Fibroblast of lung (primary cell): ENCODE data around the gene IGF2. TPM values are rescaled to one million over a fixed set of nuclear protein-coding genes. Genes with fewer than 3 reads are reported as not detected.

Experiments
- DNase-seq, 2 donors: peaks; one replicate each; pipeline versions ENCODE4 v3.0.0 to v3.0.0-alpha.2; 2010; ENCODE audit warnings: low read depth in 2 of 2
- H2AFZ ChIP-seq: 2 replicates; pipeline ENCODE4 v1.5.1; 2012; ENCODE audit warnings: low read length, control low read depth, inconsistent platforms
- H3K27ac ChIP-seq: 2 replicates; pipeline ENCODE4 v1.5.1; 2011; ENCODE audit warnings: low read length, control low read depth; ENCODE audit not compliant: insufficient read depth
- H3K27me3 ChIP-seq: 2 replicates; pipeline ENCODE4 v1.5.1; 2011; ENCODE audit warnings: mild to moderate bottlenecking, low read length; ENCODE audit not compliant: control insufficient read depth, insufficient read depth
- H3K36me3 ChIP-seq: 2 replicates; pipeline ENCODE4 v1.5.1; 2011; ENCODE audit warnings: low read length; ENCODE audit not compliant: control insufficient read depth, insufficient read depth
- H3K4me1 ChIP-seq: 2 replicates; pipeline ENCODE4 v1.5.1; 2011; ENCODE audit warnings: low read length; ENCODE audit not compliant: control insufficient read depth, insufficient read depth; ENCODE audit errors: extremely low read depth
- H3K4me2 ChIP-seq: 2 replicates; pipeline ENCODE4 v1.5.1; 2011; ENCODE audit warnings: low read length, control low read depth; ENCODE audit not compliant: insufficient read depth; ENCODE audit errors: extremely low read depth
- H3K4me3 ChIP-seq, 4 experiments: fragments of 200-600 bp in 1 of 4; sonication (generic) in 1 of 4; replicated peaks in 1 of 4; 2 replicates each; pipeline ENCODE4 v1.5.1; 2011 to 2016; ENCODE audit warnings: low read length in 4 of 4, low read depth in 3 of 4, mild to moderate bottlenecking in 3 of 4, control low read depth in 2 of 4, inconsistent platforms in 1 of 4, mixed read lengths in 1 of 4; ENCODE audit not compliant: insufficient read depth in 1 of 4; ENCODE audit errors: control extremely low read depth in 1 of 4
- H3K79me2 ChIP-seq: 2 replicates; pipeline ENCODE4 v1.5.1; 2012; ENCODE audit warnings: mild to moderate bottlenecking, low read length, inconsistent platforms; ENCODE audit not compliant: control insufficient read depth, insufficient read depth
- H3K9ac ChIP-seq: 2 replicates; pipeline ENCODE4 v1.5.1; 2011; ENCODE audit warnings: mild to moderate bottlenecking, low read length, control low read depth; ENCODE audit not compliant: insufficient read depth
- H3K9me3 ChIP-seq: 2 replicates; pipeline ENCODE4 v1.5.1; 2012; ENCODE audit warnings: low read depth, low read length; ENCODE audit not compliant: control insufficient read depth, insufficient read depth
- H4K20me1 ChIP-seq: 2 replicates; pipeline ENCODE4 v1.5.1; 2011; ENCODE audit warnings: low read length; ENCODE audit not compliant: control insufficient read depth, insufficient read depth; ENCODE audit errors: extremely low read depth
- CTCF ChIP-seq, 2 donors: IDR thresholded peaks in 1 of 2; conservative IDR thresholded peaks in 1 of 2; 1 replicate in 1 of 2; 2 replicates in 1 of 2; pipeline ENCODE4 v1.5.1; 2011 to 2012; ENCODE audit warnings: low read length in 2 of 2, control low read depth in 1 of 2, inconsistent platforms in 1 of 2, low read depth in 1 of 2, mild to moderate bottlenecking in 1 of 2
- EZH2 ChIP-seq: IDR thresholded peaks from 2 replicates; pipeline ENCODE4 v1.5.1; 2012; ENCODE audit warnings: low read length, control low read depth, mild to moderate bottlenecking; ENCODE audit errors: missing control alignments
- polyA plus RNA-seq, 2 donors: library from polyadenylated mRNA; depleted of rRNA in 1 of 2; stranded (reverse) in 1 of 2; unstranded in 1 of 2; fragments of >200 nt; gene quantifications; 2 replicates each; pipeline ENCODE4 v1.2.1, GENCODE V29; 2011 to 2012; ENCODE audit warnings: missing spikeins in 1 of 2
- total RNA-seq: library from RNA; depleted of rRNA; stranded (reverse); fragments of >200 nt; gene quantifications from 2 replicates; pipeline ENCODE4 v1.2.1, GENCODE V29; 2014

Gene IGF2
- total and polyA plus RNA-seq, 2 donors (not counting 1 experiment from before 2014, with no cell fraction given) = 0.08 to 0.17 TPM

- no peak overlapping the region for H3K4me3 ChIP-seq
- H3K4me1 ChIP-seq = peaks cover 12% of the 10 kb centered on the region
- TF ChIP-seq CTCF (conservative IDR thresholded peaks at IDR 0.05 in 1 of 2, IDR thresholded peaks at IDR 0.05 in 1 of 2; ENCODE audit: low read depth in 1 of 2, low read length in 2 of 2) (no peak), EZH2 (no peak)
Observed at GRCh38 chr11:2096919-2097301, 42.3 kb downstream of the IGF2 start.

GRCh38 chr11:2096011-2096918 is 42.9 kb downstream of the IGF2 start:
- H3K27ac ChIP-seq = peak overlapping the region; percentile 61
- H3K36me3 ChIP-seq = no peaks in the 10 kb centered on the region
- H3K4me2 ChIP-seq = no peak overlapping the region
- no peaks in the 10 kb centered on the region for H3K79me2 ChIP-seq
- H3K27me3 ChIP-seq = no peaks in the 10 kb centered on the region
- no peaks in the 10 kb centered on the region for H4K20me1 ChIP-seq
- peak overlapping the region; percentile 17 for H2AFZ ChIP-seq
- peak; percentile 14 to 73 for DNase-seq
- H3K4me3 ChIP-seq = no peak overlapping the region
- peak overlapping the region; percentile 30 for H3K9ac ChIP-seq
- H3K4me1 ChIP-seq = peaks cover 12% of the 10 kb centered on the region
- TF ChIP-seq EZH2 = no peak
- TF ChIP-seq CTCF (conservative IDR thresholded peaks at IDR 0.05 in 1 of 2, IDR thresholded peaks at IDR 0.05 in 1 of 2; ENCODE audit: low read depth in 1 of 2, low read length in 2 of 2) = no peak
- no peaks in the 10 kb centered on the region for H3K9me3 ChIP-seq

More at GRCh38 chr11:2096919-2097301, 42.3 kb downstream of the IGF2 start:
- DNase-seq = no peak
- Histone ChIP-seq H2AFZ (peak overlapping the region; percentile 67), H3K27me3 (no peaks in the 10 kb centered on the region), H3K9ac (peak overlapping the region; percentile 46), H3K4me2 (peak overlapping the region; percentile 71), H3K79me2 (no peaks in the 10 kb centered on the region), H3K36me3 (no peaks in the 10 kb centered on the region), H3K9me3 (no peaks in the 10 kb centered on the region), H4K20me1 (no peaks in the 10 kb centered on the region), H3K27ac (peak overlapping the region; percentile 61)

- no peak overlapping the region for H3K4me3 ChIP-seq
- DNase-seq = no peak
- no peaks in the 10 kb centered on the region for H4K20me1 ChIP-seq
- H3K79me2 ChIP-seq = no peaks in the 10 kb centered on the region
- TF ChIP-seq EZH2 (no peak), CTCF (conservative IDR thresholded peaks at IDR 0.05 in 1 of 2, IDR thresholded peaks at IDR 0.05 in 1 of 2; ENCODE audit: low read depth in 1 of 2, low read length in 2 of 2) (no peak)
- H3K9ac ChIP-seq = no peak overlapping the region
- H2AFZ ChIP-seq = no peak overlapping the region
- peaks cover 12% of the 10 kb centered on the region for H3K4me1 ChIP-seq
- H3K9me3 ChIP-seq = no peaks in the 10 kb centered on the region
- H3K36me3 ChIP-seq = no peaks in the 10 kb centered on the region
- no peak overlapping the region for H3K4me2 ChIP-seq
- H3K27ac ChIP-seq = no peak overlapping the region
- H3K27me3 ChIP-seq = no peaks in the 10 kb centered on the region
Observed at GRCh38 chr11:2095542-2095941, 43.6 kb downstream of the IGF2 start.
